HEK293T (cell line): ENCODE measurements around the gene SAMD11.

Experiments used
- CTCF ChIA-PET: fragments of 350-600 bp; formaldehyde crosslinking; extraction: SDS; loops from one replicate; lab custom pipeline; 2021; ENCODE audit warnings: antibody characterized with exemption, inconsistent platforms; lab: Yijun Ruan, JAX
- POLR2A ChIA-PET: fragments of 350-600 bp; formaldehyde crosslinking; extraction: SDS; loops from one replicate; lab custom pipeline; 2020; ENCODE audit warnings: antibody characterized with exemption, inconsistent platforms; lab: Yijun Ruan, JAX
- DNase-seq: peaks from one replicate; pipeline ENCODE4 v3.0.0; 2012; ENCODE audit warnings: mixed read lengths; ENCODE audit errors: extremely low spot score
- ARNT ChIP-seq: fragments of 450-650 bp; IDR thresholded peaks from 2 replicates; pipeline ENCODE4 v1.6.1; 2017; ENCODE audit warnings: mild to moderate bottlenecking
- BHLHE40 ChIP-seq: fragments of 450-650 bp; IDR thresholded peaks from 2 replicates; pipeline ENCODE4 v1.6.1; 2016; ENCODE audit warnings: mild to moderate bottlenecking, moderate library complexity, borderline replicate concordance
- CTBP1 ChIP-seq: fragments of 450-650 bp; IDR thresholded peaks from 2 replicates; pipeline ENCODE4 v1.6.1; 2016; ENCODE audit warnings: borderline replicate concordance
- ELF4 ChIP-seq: fragments of 450-650 bp; IDR thresholded peaks from 2 replicates; pipeline ENCODE4 v1.6.1; 2017; ENCODE audit warnings: antibody characterized with exemption
- FOXA1 ChIP-seq: fragments of 450-650 bp; IDR thresholded peaks from 2 replicates; pipeline ENCODE4 v1.6.1; 2016; ENCODE audit warnings: mild to moderate bottlenecking
- FOXK2 ChIP-seq: fragments of 450-650 bp; IDR thresholded peaks from 2 replicates; pipeline ENCODE4 v1.6.1; 2016; ENCODE audit warnings: mild to moderate bottlenecking
- FOXM1 ChIP-seq: fragments of 450-650 bp; IDR thresholded peaks from 2 replicates; pipeline ENCODE4 v1.6.1; 2017; ENCODE audit warnings: mild to moderate bottlenecking, borderline replicate concordance
- LEF1 ChIP-seq: fragments of 450-650 bp; IDR thresholded peaks from 2 replicates; pipeline ENCODE4 v1.6.1; 2017; ENCODE audit warnings: mild to moderate bottlenecking, borderline replicate concordance
- NFRKB ChIP-seq: fragments of 450-650 bp; IDR thresholded peaks from 2 replicates; pipeline ENCODE4 v1.6.1; 2016; ENCODE audit warnings: mild to moderate bottlenecking, moderate library complexity
- PKNOX1 ChIP-seq: fragments of 450-650 bp; IDR thresholded peaks from 2 replicates; pipeline ENCODE4 v1.6.1; 2016
- SP1 ChIP-seq: fragments of 450-650 bp; IDR thresholded peaks from 2 replicates; pipeline ENCODE4 v1.6.1; 2017
- SUZ12 ChIP-seq: fragments of 450-650 bp; IDR thresholded peaks from 2 replicates; pipeline ENCODE4 v1.6.1; 2016; ENCODE audit warnings: mild to moderate bottlenecking
- TARDBP ChIP-seq: fragments of 450-650 bp; IDR thresholded peaks from 2 replicates; pipeline ENCODE4 v1.6.1; 2016
- ZNF384 ChIP-seq: fragments of 450-650 bp; IDR thresholded peaks from 2 replicates; pipeline ENCODE4 v1.6.1; 2016

The SAMD11 gene

GRCh38 chr1:991895-992294 lies 68.2 kb downstream of the SAMD11 start:
- TF ChIP-seq SP1 (no peak), ARNT (no peak)
- ChIA-PET CTCF (interaction anchor here (1.4 kb wide), 1 partner anchor 9 kb away, joined by 3 read pairs; no protein-coding TSS in a partner anchor), POLR2A (no interaction called here)
- DNase-seq, result no peak

- TF ChIP-seq LEF1 (no peak), ARNT (no peak), ELF4 (no peak), TARDBP (no peak)
- POLR2A ChIA-PET, result interaction anchor here (0.8 kb wide), 1 partner anchor 13 kb away, joined by 3 read pairs; no protein-coding TSS in a partner anchor
- DNase-seq, result no peak
- CTCF ChIA-PET, result interaction anchor here (1.2 to 1.4 kb wide), 2 partner anchors 8 to 9 kb away, joined by 3 to 4 read pairs; no protein-coding TSS in a partner anchor
These were observed 68.6 kb downstream of the SAMD11 start for GRCh38 chr1:992362-992761.

GRCh38 chr1:993379-993995 lies 69.8 kb downstream of the SAMD11 start:
- no peak for TF ChIP-seq FOXM1
- no peak for TF ChIP-seq FOXA1
- TF ChIP-seq ZNF384, result no peak
- no peak for TF ChIP-seq LEF1
- TF ChIP-seq SUZ12, result no peak
- TF ChIP-seq CTBP1, result no peak
- no peak for TF ChIP-seq PKNOX1
- no peak for TF ChIP-seq ARNT
- TF ChIP-seq BHLHE40, result no peak
- TF ChIP-seq SP1, result no peak
- no peak for TF ChIP-seq TARDBP
- TF ChIP-seq NFRKB, result no peak
- no peak for TF ChIP-seq ELF4
- TF ChIP-seq FOXK2, result no peak
- ChIA-PET POLR2A (interaction anchor here (0.8 kb wide), 1 partner anchor 14 kb away, joined by 3 read pairs; no protein-coding TSS in a partner anchor), CTCF (interaction anchor here (0.7 to 1.2 kb wide), 2 partner anchors 9 to 257 kb away, joined by 3 to 4 read pairs; no protein-coding TSS in a partner anchor)
- DNase-seq, result no peak
